Measurements from ENCODE around the gene DHX34. TPM values are rescaled to one million over a fixed set of nuclear protein-coding genes. Genes with fewer than 3 reads are reported as not detected.

The DHX34 gene
- total RNA-seq, 1 donor from 2014 or later, result 31.7 TPM

DNA sequence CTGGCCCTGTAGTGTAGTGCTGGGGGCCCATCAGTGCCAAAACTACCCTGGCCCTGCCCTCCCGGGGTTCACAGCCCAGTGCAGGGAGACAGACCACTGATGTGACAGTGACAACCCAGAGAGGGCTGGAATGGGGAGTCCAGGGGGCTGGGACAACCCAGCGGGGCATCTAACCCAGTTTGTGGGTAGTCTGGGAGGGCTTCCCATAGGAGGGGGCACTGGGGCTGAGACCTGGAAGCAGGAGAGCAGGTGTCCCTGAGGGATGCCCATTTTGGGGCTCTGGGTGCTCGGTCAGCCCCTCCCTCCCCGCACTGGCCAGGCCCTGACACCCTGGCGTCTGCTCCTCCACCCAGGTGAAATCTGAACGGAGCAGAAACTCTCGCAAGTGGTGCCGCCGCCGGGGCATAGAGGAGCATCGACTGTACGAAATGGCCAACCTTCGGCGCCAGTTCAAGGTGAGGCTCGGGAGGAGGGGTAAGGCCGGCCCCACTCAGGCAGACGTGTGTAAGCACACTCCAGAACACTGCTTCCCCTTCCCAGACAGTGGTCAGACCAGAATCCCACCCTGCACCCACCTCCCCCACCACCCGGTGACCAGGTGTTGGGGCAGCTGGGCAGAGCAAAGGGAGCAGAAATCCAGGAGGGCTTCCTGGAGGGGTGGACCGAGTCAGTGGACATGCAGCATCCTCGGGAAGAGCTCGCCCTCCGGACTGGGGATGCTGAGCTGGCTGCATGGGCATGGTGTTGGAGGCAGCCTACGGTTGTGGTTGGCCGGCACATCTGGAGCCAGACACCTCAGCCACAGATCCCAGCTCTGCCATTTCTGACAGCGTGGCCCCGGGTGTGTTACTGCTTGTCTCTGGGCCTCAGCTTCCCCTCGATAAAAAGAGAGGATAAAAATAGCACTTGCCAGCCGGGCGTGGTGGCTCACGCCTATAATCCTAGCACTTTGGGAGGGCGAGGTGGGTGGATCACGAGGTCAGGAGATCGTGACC, 24.4 kb downstream of the DHX34 start:
- no peak for DNase-seq (ENCODE audit: low spot score in 2 of 2, unreplicated experiment in 2 of 2)
- Mint-ChIP-seq H3K27me3 (ENCODE audit: low read depth) (no peaks in the 10 kb centered on the region), H3K27ac (no peak overlapping the region), H3K4me3 (no peak overlapping the region), H3K9me3 (no peaks in the 10 kb centered on the region), H3K36me3 (peaks cover 15% of the 10 kb centered on the region), H3K4me1 (no peaks in the 10 kb centered on the region)
- no peak for TF ChIP-seq CTCF (IDR thresholded peaks at IDR 0.05; ENCODE audit: unreplicated experiment)

DNA sequence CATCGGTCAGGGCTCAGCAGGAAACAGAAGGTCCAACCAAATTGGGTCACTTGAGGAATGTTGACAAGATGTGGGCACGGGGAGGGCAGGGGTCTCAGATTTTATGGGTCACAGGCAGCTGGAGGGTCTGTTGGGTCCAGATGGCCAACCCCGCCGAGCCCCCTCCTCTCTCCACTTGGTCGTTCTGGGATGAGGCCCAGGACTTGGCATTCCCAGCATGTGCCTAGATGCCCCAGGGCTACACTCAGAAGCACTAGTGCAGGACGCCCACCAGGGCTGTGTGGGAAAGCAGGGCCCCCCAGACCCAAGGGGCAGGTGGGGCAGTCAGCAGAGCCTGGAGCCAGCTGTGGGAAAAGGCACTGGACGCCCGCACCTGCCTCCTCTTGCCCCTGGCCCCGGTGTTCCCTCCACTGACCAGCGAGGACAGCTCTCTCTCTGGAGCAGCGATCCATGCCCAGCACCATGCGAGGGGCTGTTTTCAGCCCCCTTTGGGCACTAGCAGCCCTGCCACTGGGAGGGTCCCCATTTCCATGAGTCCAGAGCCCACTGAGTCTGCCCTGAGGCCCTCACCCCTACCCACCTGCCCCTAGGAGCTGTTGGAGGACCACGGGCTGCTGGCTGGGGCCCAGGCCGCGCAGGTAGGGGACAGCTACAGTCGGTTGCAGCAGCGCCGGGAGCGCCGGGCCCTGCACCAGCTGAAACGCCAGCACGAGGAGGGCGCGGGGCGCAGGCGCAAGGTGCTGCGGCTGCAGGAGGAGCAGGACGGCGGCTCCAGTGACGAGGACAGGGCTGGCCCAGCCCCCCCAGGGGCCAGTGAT, 26.0 kb downstream of the DHX34 start:
- TF ChIP-seq CTCF (IDR thresholded peaks at IDR 0.05; ENCODE audit: unreplicated experiment), result no peak
- H3K4me1 Mint-ChIP-seq, result no peaks in the 10 kb centered on the region
- no peaks in the 10 kb centered on the region for H3K9me3 Mint-ChIP-seq
- peaks cover 15% of the 10 kb centered on the region for H3K36me3 Mint-ChIP-seq
- no peak for DNase-seq (ENCODE audit: low spot score in 2 of 2, unreplicated experiment in 2 of 2)
- no peak overlapping the region for H3K27ac Mint-ChIP-seq
- no peak overlapping the region for H3K4me3 Mint-ChIP-seq
- no peaks in the 10 kb centered on the region for H3K27me3 Mint-ChIP-seq (ENCODE audit: low read depth)

GRCh38 chr19:47375694-47376588, 26.8 kb downstream of the DHX34 start:
- H3K9me3 Mint-ChIP-seq, result no peaks in the 10 kb centered on the region
- no peak overlapping the region for H3K27ac Mint-ChIP-seq
- no peaks in the 10 kb centered on the region for H3K27me3 Mint-ChIP-seq (ENCODE audit: low read depth)
- H3K4me3 Mint-ChIP-seq, result no peak overlapping the region
- no peaks in the 10 kb centered on the region for H3K4me1 Mint-ChIP-seq
- H3K36me3 Mint-ChIP-seq, result peaks cover 18% of the 10 kb centered on the region
- TF ChIP-seq CTCF (IDR thresholded peaks at IDR 0.05; ENCODE audit: unreplicated experiment), result no peak
- DNase-seq (ENCODE audit: low spot score in 2 of 2, unreplicated experiment in 2 of 2), result no peak

- DNase-seq (ENCODE audit: low spot score in 2 of 2, unreplicated experiment in 2 of 2), result no peak
- no peak overlapping the region for H3K4me3 Mint-ChIP-seq
- H3K36me3 Mint-ChIP-seq, result peaks cover 23% of the 10 kb centered on the region
- H3K27ac Mint-ChIP-seq, result no peak overlapping the region
- no peaks in the 10 kb centered on the region for H3K27me3 Mint-ChIP-seq (ENCODE audit: low read depth)
- no peaks in the 10 kb centered on the region for H3K9me3 Mint-ChIP-seq
- TF ChIP-seq CTCF (IDR thresholded peaks at IDR 0.05; ENCODE audit: unreplicated experiment), result no peak
- no peaks in the 10 kb centered on the region for H3K4me1 Mint-ChIP-seq
Observed at GRCh38 chr19:47376589-47377144, 27.6 kb downstream of the DHX34 start.

- TF ChIP-seq CTCF (IDR thresholded peaks at IDR 0.05; ENCODE audit: unreplicated experiment), result no peak
- Mint-ChIP-seq H3K4me3 (no peak overlapping the region), H3K27ac (no peak overlapping the region), H3K27me3 (ENCODE audit: low read depth) (no peaks in the 10 kb centered on the region), H3K36me3 (peaks cover 22% of the 10 kb centered on the region), H3K4me1 (no peaks in the 10 kb centered on the region), H3K9me3 (no peaks in the 10 kb centered on the region)
- no peak for DNase-seq (ENCODE audit: low spot score in 2 of 2, unreplicated experiment in 2 of 2)
Observed at GRCh38 chr19:47377208-47377701, 28.1 kb downstream of the DHX34 start.

All from mesothelial cell of epicardium (in vitro differentiated cells).